Osteoblast (primary cell): Measurements from ENCODE around the gene F10. TPM values are rescaled to one million over a fixed set of nuclear protein-coding genes. Genes with fewer than 3 reads are reported as not detected.

Experiments used
- DNase-seq: peaks from one replicate; pipeline ENCODE4 v3.0.0; 2011; ENCODE audit warnings: low spot score, mixed read lengths; ENCODE audit not compliant: insufficient read length; ENCODE audit errors: missing footprints
- H2AFZ ChIP-seq: 2 replicates; pipeline ENCODE4 v1.6.0; 2011; ENCODE audit warnings: mild to moderate bottlenecking, low read length
- H3K27ac ChIP-seq: 2 replicates; pipeline ENCODE4 v1.5.1; 2011; ENCODE audit warnings: mild to moderate bottlenecking, low read depth, low read length, moderate library complexity
- H3K27me3 ChIP-seq: 2 replicates; pipeline ENCODE4 v1.6.0; 2012; ENCODE audit warnings: mild to moderate bottlenecking, control low read depth, inconsistent platforms, low read length, moderate library complexity; ENCODE audit not compliant: insufficient read depth
- H3K36me3 ChIP-seq: 2 replicates; pipeline ENCODE4 v1.5.1; 2011; ENCODE audit warnings: mild to moderate bottlenecking, low read length, control low read depth, moderate library complexity; ENCODE audit not compliant: insufficient read depth
- H3K4me1 ChIP-seq: 2 replicates; pipeline ENCODE4 v1.5.1; 2011; ENCODE audit warnings: mild to moderate bottlenecking, low read length, control low read depth, moderate library complexity; ENCODE audit not compliant: insufficient read depth
- H3K4me2 ChIP-seq: 2 replicates; pipeline ENCODE4 v1.6.0; 2011; ENCODE audit warnings: mild to moderate bottlenecking, low read length; ENCODE audit not compliant: insufficient read depth
- H3K4me3 ChIP-seq: fragments of 200-600 bp; sonication (generic); 3 replicates; pipeline ENCODE4 v1.5.1; 2012; ENCODE audit warnings: mild to moderate bottlenecking, low read length, inconsistent platforms; ENCODE audit not compliant: insufficient read depth
- H3K79me2 ChIP-seq: 2 replicates; pipeline ENCODE4 v1.6.0; 2012; ENCODE audit warnings: mild to moderate bottlenecking, low read length, control low read depth, inconsistent platforms; ENCODE audit not compliant: insufficient read depth
- H3K9me3 ChIP-seq: 2 replicates; pipeline ENCODE4 v1.5.1; 2011; ENCODE audit warnings: low read depth, low read length, control low read depth
- H4K20me1 ChIP-seq: 2 replicates; pipeline ENCODE4 v1.6.0; 2012; ENCODE audit warnings: mild to moderate bottlenecking, low read length, control low read depth; ENCODE audit not compliant: insufficient read depth
- CTCF ChIP-seq: IDR thresholded peaks from 2 replicates; pipeline ENCODE4 v1.5.1; 2011; ENCODE audit warnings: mild to moderate bottlenecking, low read depth, low read length, moderate library complexity; ENCODE audit errors: extremely low read depth
- total RNA-seq: library from RNA; depleted of rRNA; stranded (reverse); fragments of >200 nt; gene quantifications from 2 replicates; pipeline ENCODE4 v1.2.3, GENCODE V29; 2012

The F10 gene
- total RNA-seq, 1 donor, result not detected

GRCh38 chr13:113075711-113076110 is 46.9 kb upstream of the F10 start:
- H4K20me1 ChIP-seq, result no peaks in the 10 kb centered on the region
- no peak overlapping the region for H2AFZ ChIP-seq
- H3K36me3 ChIP-seq, result no peaks in the 10 kb centered on the region
- DNase-seq, result no peak
- H3K4me1 ChIP-seq, result no peaks in the 10 kb centered on the region
- no peaks in the 10 kb centered on the region for H3K9me3 ChIP-seq
- no peak overlapping the region for H3K4me3 ChIP-seq
- no peak for TF ChIP-seq CTCF
- H3K27ac ChIP-seq, result no peak overlapping the region
- H3K27me3 ChIP-seq, result peaks cover 2% of the 10 kb centered on the region
- no peak overlapping the region for H3K4me2 ChIP-seq
- H3K79me2 ChIP-seq, result no peaks in the 10 kb centered on the region

- Histone ChIP-seq H3K27ac (no peak overlapping the region), H3K4me2 (no peak overlapping the region), H2AFZ (no peak overlapping the region), H3K27me3 (no peaks in the 10 kb centered on the region), H3K4me3 (no peak overlapping the region), H3K9me3 (no peaks in the 10 kb centered on the region), H3K4me1 (no peaks in the 10 kb centered on the region), H3K79me2 (no peaks in the 10 kb centered on the region), H4K20me1 (no peaks in the 10 kb centered on the region), H3K36me3 (no peaks in the 10 kb centered on the region)
- no peak for DNase-seq
- no peak for TF ChIP-seq CTCF
These were observed 45.8 kb upstream of the F10 start for GRCh38 chr13:113076681-113077401.

- Histone ChIP-seq H3K36me3 (no peaks in the 10 kb centered on the region), H3K4me1 (no peaks in the 10 kb centered on the region), H3K4me3 (no peak overlapping the region), H3K79me2 (no peaks in the 10 kb centered on the region), H4K20me1 (no peaks in the 10 kb centered on the region), H3K27me3 (no peaks in the 10 kb centered on the region), H3K9me3 (no peaks in the 10 kb centered on the region), H2AFZ (no peak overlapping the region), H3K27ac (no peak overlapping the region), H3K4me2 (no peak overlapping the region)
- DNase-seq, result no peak
- no peak for TF ChIP-seq CTCF
These were observed 45.0 kb upstream of the F10 start for GRCh38 chr13:113077566-113077952.

GRCh38 chr13:113077953-113078901 is 44.4 kb upstream of the F10 start:
- DNase-seq, result no peak
- Histone ChIP-seq H3K36me3 (no peaks in the 10 kb centered on the region), H3K4me1 (no peaks in the 10 kb centered on the region), H3K9me3 (no peaks in the 10 kb centered on the region), H3K79me2 (no peaks in the 10 kb centered on the region), H3K27me3 (no peaks in the 10 kb centered on the region), H4K20me1 (no peaks in the 10 kb centered on the region), H3K4me2 (no peak overlapping the region), H3K4me3 (no peak overlapping the region), H3K27ac (no peak overlapping the region), H2AFZ (no peak overlapping the region)
- no peak for TF ChIP-seq CTCF
